Measurements from ENCODE around the gene SPANXN3. TPM values are rescaled to one million over a fixed set of nuclear protein-coding genes. Genes with fewer than 3 reads are reported as not detected.

SPANXN3 gene
- total and polyA plus RNA-seq, 2 experiments from 2014 or later, result not detected

DNA sequence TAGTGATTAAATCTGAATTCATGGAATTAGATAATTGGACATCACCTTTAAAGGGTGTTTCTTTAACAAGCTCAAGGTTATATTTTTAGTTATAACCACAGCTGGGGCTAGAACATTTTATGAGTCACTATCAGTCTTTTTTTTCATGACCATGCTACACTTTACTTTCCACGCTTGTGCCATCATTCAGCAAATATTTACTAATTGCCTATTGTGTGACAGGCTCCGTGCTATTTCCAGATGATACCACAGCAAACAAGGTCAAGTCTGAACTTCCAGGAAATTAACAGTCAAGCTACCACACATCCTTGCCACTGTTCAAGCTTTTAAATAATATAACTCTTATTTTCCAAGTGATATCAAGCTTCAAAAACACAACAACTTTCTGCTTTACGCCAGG is 16.5 kb downstream of the SPANXN3 start:
- no peak overlapping the region for H3K4me3 ChIP-seq
- Mint-ChIP-seq H3K9me3 (peaks cover 55% of the 10 kb centered on the region), H3K27ac (no peak overlapping the region), H3K27me3 (ENCODE audit: insufficient read depth, low read depth, poor library complexity) (peaks cover 2% of the 10 kb centered on the region), H3K36me3 (ENCODE audit: low read depth) (peaks cover 11% of the 10 kb centered on the region), H3K4me1 (peaks cover 3% of the 10 kb centered on the region; the same call in 2 of the 3 replicates), H3K4me3 (no peak overlapping the region)
- no peaks in the 10 kb centered on the region for H3K4me1 ChIP-seq (ENCODE audit: insufficient read depth)
- H3K4me2 ChIP-seq, result no peak overlapping the region
- H3K27me3 ChIP-seq (ENCODE audit: insufficient read depth), result no peaks in the 10 kb centered on the region
- H2AFZ ChIP-seq, result no peak overlapping the region
- H3K9me2 ChIP-seq (ENCODE audit: insufficient read depth), result no peaks in the 10 kb centered on the region
- no peaks in the 10 kb centered on the region for H4K20me1 ChIP-seq (replicated peaks; ENCODE audit: insufficient read depth)
- TF ChIP-seq REST (IDR thresholded peaks at IDR 0.05; ENCODE audit: unreplicated experiment) (no peak), POLR2AphosphoS5 (IDR thresholded peaks at IDR 0.05; ENCODE audit: low read depth) (no peak), STAT1 (IDR thresholded peaks at IDR 0.05; ENCODE audit: unreplicated experiment) (no peak), ZNF114 (CRISPR knock-in tag; IDR thresholded peaks at IDR 0.05) (no peak), ZNF462 (CRISPR knock-in tag; IDR thresholded peaks at IDR 0.05) (no peak), ZNF331 (CRISPR knock-in tag; IDR thresholded peaks at IDR 0.05; ENCODE audit: low read depth) (no peak), NANOG (IDR thresholded peaks at IDR 0.05; ENCODE audit: borderline replicate concordance) (no peak)
- TF ChIP-seq, protein P1, sequence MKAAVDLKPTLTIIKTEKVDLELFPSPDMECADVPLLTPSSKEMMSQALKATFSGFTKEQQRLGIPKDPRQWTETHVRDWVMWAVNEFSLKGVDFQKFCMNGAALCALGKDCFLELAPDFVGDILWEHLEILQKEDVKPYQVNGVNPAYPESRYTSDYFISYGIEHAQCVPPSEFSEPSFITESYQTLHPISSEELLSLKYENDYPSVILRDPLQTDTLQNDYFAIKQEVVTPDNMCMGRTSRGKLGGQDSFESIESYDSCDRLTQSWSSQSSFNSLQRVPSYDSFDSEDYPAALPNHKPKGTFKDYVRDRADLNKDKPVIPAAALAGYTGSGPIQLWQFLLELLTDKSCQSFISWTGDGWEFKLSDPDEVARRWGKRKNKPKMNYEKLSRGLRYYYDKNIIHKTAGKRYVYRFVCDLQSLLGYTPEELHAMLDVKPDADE (IDR thresholded peaks at IDR 0.05), result no peak
- no peak overlapping the region for H3K27ac ChIP-seq (ENCODE audit: low read depth)
- ATAC-seq, result no peak
- no peaks in the 10 kb centered on the region for H3F3A ChIP-seq (replicated peaks; ENCODE audit: low read depth)
- no peaks in the 10 kb centered on the region for H3K79me2 ChIP-seq (replicated peaks; ENCODE audit: insufficient read depth)
- no peaks in the 10 kb centered on the region for H3K36me3 ChIP-seq (ENCODE audit: insufficient read depth)
- DNase-seq (ENCODE audit: low spot score), result no peak
